Activated CD8-positive, alpha-beta memory T cell treated with anti-CD3 and anti-CD28 coated beads for 48 hours (primary cell): ENCODE measurements around the gene USP54.

Experiments used
- DNase-seq, 3 experiments: peaks; one replicate each; pipeline ENCODE4 v3.0.0-alpha.2; 2020; ENCODE audit warnings: low read depth in 2 of 3, low spot score in 2 of 3

USP54 gene

DNA sequence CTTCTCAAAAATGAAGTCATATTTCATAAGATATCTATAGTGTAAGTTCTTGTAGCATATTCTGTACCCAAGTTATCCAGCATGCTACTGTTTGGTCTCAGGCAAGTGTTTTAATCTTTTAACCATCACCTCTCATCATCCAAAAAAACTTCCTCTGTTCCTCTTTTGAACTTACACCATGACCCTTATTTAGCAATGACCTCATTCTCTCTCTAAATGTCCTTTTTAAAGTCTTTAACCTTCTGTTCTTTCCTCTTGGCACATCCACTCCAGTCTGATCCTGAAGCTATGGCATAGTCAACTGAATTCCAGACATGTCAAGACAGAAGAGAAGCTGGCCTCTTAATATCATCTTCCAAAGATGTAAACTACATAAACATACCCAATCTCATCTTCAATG, 121.6 kb downstream of the USP54 start:
- DNase-seq, result no peak

- no peak for DNase-seq
These were observed 123.9 kb downstream of the USP54 start for GRCh38 chr10:73467206-73467605.

DNA sequence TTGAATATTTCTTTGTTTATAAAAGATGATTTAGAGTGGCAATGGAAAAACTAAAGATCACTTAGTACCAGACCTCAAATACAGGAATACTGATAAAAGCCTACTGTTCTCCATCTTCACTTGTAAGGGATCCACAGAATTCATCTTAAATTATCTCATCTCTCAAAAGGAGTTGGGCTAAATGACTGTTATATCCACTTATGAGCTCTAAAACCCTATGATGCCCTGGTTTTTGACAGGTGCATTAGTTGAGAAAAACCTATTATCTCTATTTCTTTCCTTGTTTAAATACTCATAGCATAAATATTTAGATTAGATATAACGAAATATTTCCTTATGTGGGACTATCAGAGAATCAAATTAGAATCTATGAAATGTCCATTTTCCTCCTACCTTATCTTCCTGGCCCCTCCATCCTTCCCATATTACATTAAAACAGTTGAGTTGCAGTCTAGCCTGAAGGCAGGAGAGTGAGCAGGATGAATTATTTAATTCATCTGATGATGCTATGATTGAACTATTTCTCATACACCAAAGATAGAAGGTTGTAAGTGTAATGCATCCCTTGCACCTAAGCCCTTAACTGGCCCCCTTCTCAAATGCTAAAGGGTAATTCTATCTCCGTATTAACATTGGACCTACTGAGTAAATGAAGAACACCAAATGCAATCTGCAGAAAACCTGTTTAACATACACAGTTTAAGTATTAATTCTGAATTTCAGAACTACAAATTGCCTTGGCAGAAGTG, 125.0 kb downstream of the USP54 start:
- no peak for DNase-seq

DNA sequence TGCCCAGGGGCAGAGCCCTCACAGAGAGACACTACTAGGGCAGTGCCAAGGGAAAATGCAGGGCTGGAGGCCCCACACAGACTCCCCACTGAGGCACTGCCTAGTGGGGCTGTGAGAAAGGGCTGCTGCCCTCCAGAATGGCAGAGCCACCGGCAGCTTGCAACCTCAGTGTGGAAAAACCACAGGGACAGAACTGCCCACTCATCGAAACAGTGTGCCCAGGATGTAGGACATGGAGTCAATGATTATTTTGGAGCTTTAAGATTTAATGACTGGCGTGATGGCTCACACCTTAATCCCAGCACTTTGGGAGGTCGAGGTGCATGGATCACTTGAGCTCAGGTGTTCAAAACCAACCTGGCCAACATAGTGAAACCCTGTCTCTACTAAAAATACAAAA, 130.2 kb downstream of the USP54 start:
- DNase-seq, result no peak

- DNase-seq, result no peak
These were observed 131.3 kb downstream of the USP54 start for GRCh38 chr10:73459683-73460314.

DNA sequence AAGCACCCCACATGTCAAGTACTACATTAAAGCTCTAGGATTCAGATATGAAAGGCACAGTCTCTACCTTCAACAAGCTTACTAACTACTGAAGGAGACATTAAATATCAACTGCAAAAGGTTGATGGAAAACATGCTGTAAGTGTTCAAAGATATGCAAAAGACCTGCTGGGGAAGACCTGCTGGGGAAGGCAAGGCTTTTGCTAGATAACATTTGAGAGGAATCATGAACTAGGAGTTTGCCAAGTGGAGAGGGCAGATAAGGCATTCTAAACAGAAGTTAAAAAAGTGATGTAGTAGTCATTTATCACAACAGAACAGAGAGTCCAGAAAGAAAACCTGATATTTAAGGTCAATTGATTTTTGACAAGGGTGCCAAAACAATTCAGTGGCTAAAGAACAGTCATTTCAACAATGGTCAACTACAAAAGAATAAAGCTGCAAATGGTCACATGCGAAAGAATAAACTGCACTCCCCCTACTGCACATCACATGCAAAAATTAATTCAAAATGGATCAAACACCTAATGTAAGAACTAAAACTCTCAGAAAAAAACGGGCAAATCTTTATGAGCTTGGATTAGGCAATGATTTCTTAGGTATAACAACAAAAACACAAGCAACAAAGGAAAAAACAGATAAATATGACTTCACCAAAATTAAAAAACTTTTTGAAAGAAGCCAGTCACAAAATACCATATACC, 134.8 kb downstream of the USP54 start:
- no peak for DNase-seq

- no peak for DNase-seq
These were observed 142.0 kb downstream of the USP54 start for GRCh38 chr10:73449113-73449512.

DNA sequence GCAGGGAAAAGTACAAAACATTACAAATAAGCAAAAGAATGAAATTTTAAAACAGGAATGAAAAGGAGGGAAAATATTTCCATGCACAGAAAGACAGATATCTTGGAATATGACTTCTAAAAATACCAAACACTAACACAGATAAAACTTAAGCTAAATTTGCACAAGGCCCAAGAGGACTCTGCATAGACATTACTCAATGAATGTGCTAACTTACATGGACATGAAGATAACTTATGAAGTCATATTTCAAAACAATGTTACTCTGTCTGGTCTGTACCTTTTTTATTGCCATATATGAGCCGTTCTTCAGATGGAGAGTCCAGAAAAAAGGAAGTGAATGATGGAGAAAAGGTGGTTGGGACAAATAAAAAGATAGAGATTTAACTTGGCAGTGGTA, 142.8 kb downstream of the USP54 start:
- DNase-seq, result no peak
